Spleen (tissue), 7 donors: ENCODE measurements around the gene FARP1.

Source experiments
- CTCF ChIP-seq, 11 experiments: fragments of 200-600 bp in 7 of 11; fragments of 450-650 bp in 4 of 11; sonication (generic) in 4 of 11; IDR thresholded peaks in 8 of 11; conservative IDR thresholded peaks in 3 of 11; 1 replicate in 7 of 11; 2 replicates in 4 of 11; pipeline versions ENCODE4 v1.4.0 to v1.8.0; 2016 to 2021; ENCODE audit warnings: antibody characterized with exemption in 11 of 11, inconsistent platforms in 4 of 11, mild to moderate bottlenecking in 1 of 11
- POLR2A ChIP-seq, 3 donors: fragments of 450-650 bp; IDR thresholded peaks; one replicate each; pipeline ENCODE4 v1.5.1; 2017; ENCODE audit warnings: antibody characterized with exemption in 3 of 3, mild to moderate bottlenecking in 1 of 3
- POLR2AphosphoS5 ChIP-seq, 3 donors: sonication (generic); formaldehyde crosslinking; IDR thresholded peaks; one replicate each; pipeline ENCODE4 v1.5.1; 2017; ENCODE audit warnings: antibody characterized with exemption in 3 of 3
- donor health status: DM: no; HTN: no; CAD: no; lungs with moderate emphysema.
- donor health status: DM: no; HTN: no; CAD: no.
- donor health status: DM: no; HTN: no; CAD: no.

- no peak for TF ChIP-seq CTCF (IDR thresholded peaks at IDR 0.05 in 8 of 11, conservative IDR thresholded peaks at IDR 0.05 in 3 of 11)
- TF ChIP-seq POLR2AphosphoS5 (IDR thresholded peaks at IDR 0.05), result peak in 1 of 3 donors; percentile 5
- TF ChIP-seq POLR2A (IDR thresholded peaks at IDR 0.05), result no peak
Measured at GRCh38 chr13:98462241-98462882, 319.5 kb downstream of the FARP1 start.
